ENCODE data around the gene POFUT2. TPM values are rescaled to one million over a fixed set of nuclear protein-coding genes. Genes with fewer than 3 reads are reported as not detected.

The POFUT2 gene
- total RNA-seq, 1 experiment from 2014 or later: 25.1 TPM

DNA sequence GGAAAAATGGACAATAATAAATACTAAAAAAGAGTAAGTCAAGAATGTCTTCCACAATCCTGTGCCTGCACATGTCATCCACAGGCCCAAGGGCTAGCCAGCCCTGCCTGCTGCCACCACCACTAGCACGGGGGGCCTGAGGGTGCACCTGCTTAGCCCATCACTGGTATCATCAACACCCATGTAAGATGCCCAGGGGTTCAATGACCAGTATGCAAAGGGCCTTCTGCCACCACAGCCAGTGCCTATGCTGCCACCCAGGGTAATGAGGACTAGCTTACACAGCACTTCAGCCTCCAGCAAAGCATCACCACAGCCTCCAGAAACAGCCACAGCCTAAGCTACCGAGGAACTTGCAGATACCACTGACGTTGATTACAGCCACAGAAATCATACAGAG is 46.3 kb downstream of the POFUT2 start:
- H3K9me3 ChIP-seq (ENCODE audit: low read depth, low read length, poor library complexity, severe bottlenecking): peaks cover 14% of the 10 kb centered on the region
- BruUV-seq (replicated peaks): no TSS peak
- DNase-seq (ENCODE audit: low spot score): no peak
- no peaks in the 10 kb centered on the region for H3K36me3 ChIP-seq (ENCODE audit: insufficient read depth, low read length, poor library complexity, severe bottlenecking)
- POLR2A ChIA-PET (ENCODE audit: low non-redundant PET): no interaction called here
- CTCF ChIA-PET: interaction anchor here (0.6 kb wide), 1 partner anchor 102 kb away, joined by 16 read pairs; no protein-coding TSS in a partner anchor
- TF ChIP-seq, protein P1, sequence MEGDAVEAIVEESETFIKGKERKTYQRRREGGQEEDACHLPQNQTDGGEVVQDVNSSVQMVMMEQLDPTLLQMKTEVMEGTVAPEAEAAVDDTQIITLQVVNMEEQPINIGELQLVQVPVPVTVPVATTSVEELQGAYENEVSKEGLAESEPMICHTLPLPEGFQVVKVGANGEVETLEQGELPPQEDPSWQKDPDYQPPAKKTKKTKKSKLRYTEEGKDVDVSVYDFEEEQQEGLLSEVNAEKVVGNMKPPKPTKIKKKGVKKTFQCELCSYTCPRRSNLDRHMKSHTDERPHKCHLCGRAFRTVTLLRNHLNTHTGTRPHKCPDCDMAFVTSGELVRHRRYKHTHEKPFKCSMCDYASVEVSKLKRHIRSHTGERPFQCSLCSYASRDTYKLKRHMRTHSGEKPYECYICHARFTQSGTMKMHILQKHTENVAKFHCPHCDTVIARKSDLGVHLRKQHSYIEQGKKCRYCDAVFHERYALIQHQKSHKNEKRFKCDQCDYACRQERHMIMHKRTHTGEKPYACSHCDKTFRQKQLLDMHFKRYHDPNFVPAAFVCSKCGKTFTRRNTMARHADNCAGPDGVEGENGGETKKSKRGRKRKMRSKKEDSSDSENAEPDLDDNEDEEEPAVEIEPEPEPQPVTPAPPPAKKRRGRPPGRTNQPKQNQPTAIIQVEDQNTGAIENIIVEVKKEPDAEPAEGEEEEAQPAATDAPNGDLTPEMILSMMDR (conservative IDR thresholded peaks at IDR 0.05; ENCODE audit: low read depth, low read length): no peak
- no peak for TF ChIP-seq EZH2 (IDR thresholded peaks at IDR 0.05; ENCODE audit: borderline replicate concordance, low read depth, low read length, poor library complexity, severe bottlenecking)
- no peak overlapping the region for H3K27ac ChIP-seq (ENCODE audit: low read depth, low read length, poor library complexity, severe bottlenecking)
- no peaks in the 10 kb centered on the region for H3K27me3 ChIP-seq (replicated peaks; ENCODE audit: insufficient read depth, low read depth, low read length, poor library complexity)
- intact Hi-C loops (cut with micrococcal nuclease; ENCODE audit: unreplicated experiment): no loop called here
- no peaks in the 10 kb centered on the region for H3K4me1 ChIP-seq (ENCODE audit: insufficient read depth, low read length, poor library complexity, severe bottlenecking)
- H3K4me3 ChIP-seq (ENCODE audit: low read depth, low read length, poor library complexity, severe bottlenecking): no peak overlapping the region

DNA sequence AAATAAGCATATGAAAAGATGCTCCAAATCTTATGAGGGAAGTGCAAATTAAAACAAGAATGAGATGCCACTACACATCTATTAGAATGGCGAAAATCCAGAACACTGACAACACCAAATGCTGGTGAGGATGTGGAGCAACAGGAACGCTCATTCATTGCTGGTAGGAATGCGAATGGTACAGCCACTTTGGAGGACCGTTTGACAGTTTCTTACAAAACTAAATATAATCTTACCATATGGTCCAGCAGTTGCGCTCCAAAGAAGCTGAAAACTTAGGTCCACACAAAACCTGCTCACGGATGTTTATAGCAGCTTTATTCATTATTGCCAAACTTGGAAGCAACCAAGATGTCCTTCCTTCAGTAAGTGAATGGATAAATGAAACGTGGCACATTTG is 50.3 kb downstream of the POFUT2 start:
- H3K4me1 ChIP-seq (ENCODE audit: insufficient read depth, low read length, poor library complexity, severe bottlenecking): no peaks in the 10 kb centered on the region
- DNase-seq (ENCODE audit: low spot score): no peak
- TF ChIP-seq, protein P1 (conservative IDR thresholded peaks at IDR 0.05; ENCODE audit: low read depth, low read length): no peak
- TF ChIP-seq EZH2 (IDR thresholded peaks at IDR 0.05; ENCODE audit: borderline replicate concordance, low read depth, low read length, poor library complexity, severe bottlenecking): no peak
- ChIA-PET POLR2A (ENCODE audit: low non-redundant PET) (no interaction called here), CTCF (no interaction called here)
- BruUV-seq (replicated peaks): no TSS peak
- H3K27ac ChIP-seq (ENCODE audit: low read depth, low read length, poor library complexity, severe bottlenecking): no peak overlapping the region
- intact Hi-C loops (cut with micrococcal nuclease; ENCODE audit: unreplicated experiment): no loop called here
- H3K27me3 ChIP-seq (replicated peaks; ENCODE audit: insufficient read depth, low read depth, low read length, poor library complexity): no peaks in the 10 kb centered on the region
- no peaks in the 10 kb centered on the region for H3K9me3 ChIP-seq (ENCODE audit: low read depth, low read length, poor library complexity, severe bottlenecking)
- H3K36me3 ChIP-seq (ENCODE audit: insufficient read depth, low read length, poor library complexity, severe bottlenecking): no peaks in the 10 kb centered on the region
- no peak overlapping the region for H3K4me3 ChIP-seq (ENCODE audit: low read depth, low read length, poor library complexity, severe bottlenecking)

DNA sequence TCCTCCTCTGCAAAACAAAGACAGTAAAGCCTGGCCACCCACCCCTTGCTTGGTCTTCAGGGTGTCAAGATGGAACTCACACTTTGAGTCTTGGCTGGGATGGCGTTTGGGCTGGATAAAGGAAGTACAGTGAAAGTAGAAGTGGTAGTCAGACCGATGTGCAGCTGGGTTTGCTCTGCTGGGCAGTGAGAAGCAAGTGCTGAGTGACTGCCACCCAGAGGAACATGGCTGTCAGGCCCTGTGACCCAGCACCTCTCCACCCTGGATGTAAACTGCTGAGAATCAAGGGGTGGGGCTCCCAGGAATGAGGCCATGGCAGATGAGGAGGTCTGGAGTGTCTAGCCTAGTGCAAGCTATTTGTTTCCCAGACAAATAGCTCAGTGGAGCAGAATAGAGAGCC is 51.2 kb downstream of the POFUT2 start:
- no TSS peak for BruUV-seq (replicated peaks)
- Histone ChIP-seq H3K27me3 (replicated peaks; ENCODE audit: insufficient read depth, low read depth, low read length, poor library complexity) (no peaks in the 10 kb centered on the region), H3K36me3 (ENCODE audit: insufficient read depth, low read length, poor library complexity, severe bottlenecking) (no peaks in the 10 kb centered on the region), H3K9me3 (ENCODE audit: low read depth, low read length, poor library complexity, severe bottlenecking) (no peaks in the 10 kb centered on the region), H3K4me3 (ENCODE audit: low read depth, low read length, poor library complexity, severe bottlenecking) (no peak overlapping the region), H3K4me1 (ENCODE audit: insufficient read depth, low read length, poor library complexity, severe bottlenecking) (peaks cover 5% of the 10 kb centered on the region), H3K27ac (ENCODE audit: low read depth, low read length, poor library complexity, severe bottlenecking) (no peak overlapping the region)
- ChIA-PET CTCF (no interaction called here), POLR2A (ENCODE audit: low non-redundant PET) (no interaction called here)
- no peak for DNase-seq (ENCODE audit: low spot score)
- intact Hi-C loops (cut with micrococcal nuclease; ENCODE audit: unreplicated experiment): no loop called here
- TF ChIP-seq, protein P1 (conservative IDR thresholded peaks at IDR 0.05; ENCODE audit: low read depth, low read length): no peak
- no peak for TF ChIP-seq EZH2 (IDR thresholded peaks at IDR 0.05; ENCODE audit: borderline replicate concordance, low read depth, low read length, poor library complexity, severe bottlenecking)
